DMS153 (cell line): Measurements from ENCODE around the gene COL15A1.
"Not testable (repeated sequence)": the region's sequence is repeated elsewhere in the genome, so short reads cannot be mapped to it uniquely, and the experiment has no call there.

Source experiments
- DNase-seq: peaks from one replicate; lab custom pipeline; 2025; lab: John Stamatoyannopoulos, UW

COL15A1 gene

DNA sequence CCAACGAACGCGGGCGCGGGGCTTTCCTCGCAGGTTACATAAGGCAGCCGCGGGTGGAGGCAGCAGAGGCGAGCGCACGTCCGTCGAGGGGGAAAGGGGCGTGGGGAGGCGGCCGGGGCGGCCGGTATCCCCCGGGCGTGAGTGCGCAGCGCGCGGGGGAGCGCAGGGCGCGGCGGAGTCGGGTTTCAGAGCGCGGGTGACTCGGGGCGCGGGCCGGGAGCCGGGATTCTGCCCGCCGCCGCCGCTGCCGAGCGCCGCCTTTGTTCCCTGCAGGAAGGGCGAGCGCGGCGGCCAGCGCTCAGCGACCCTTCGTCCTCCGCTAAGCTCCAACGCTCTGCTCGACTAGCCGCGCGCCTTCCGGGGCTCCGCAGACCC, at the start of gene COL15A1:
COL15A1 (plus strand) TSS at position 226 of the 375 bp plus-strand sequence. CDS start 155 bp downstream, outside the sequence.
- no peak for DNase-seq

GRCh38 chr9:98894171-98894570, 49.5 kb upstream of the COL15A1 start:
- no peak for DNase-seq

- DNase-seq: no peak
Observed at GRCh38 chr9:98894761-98895160, 48.9 kb upstream of the COL15A1 start.

- DNase-seq: no peak
Observed at GRCh38 chr9:98896632-98897031, 47.1 kb upstream of the COL15A1 start.

DNA sequence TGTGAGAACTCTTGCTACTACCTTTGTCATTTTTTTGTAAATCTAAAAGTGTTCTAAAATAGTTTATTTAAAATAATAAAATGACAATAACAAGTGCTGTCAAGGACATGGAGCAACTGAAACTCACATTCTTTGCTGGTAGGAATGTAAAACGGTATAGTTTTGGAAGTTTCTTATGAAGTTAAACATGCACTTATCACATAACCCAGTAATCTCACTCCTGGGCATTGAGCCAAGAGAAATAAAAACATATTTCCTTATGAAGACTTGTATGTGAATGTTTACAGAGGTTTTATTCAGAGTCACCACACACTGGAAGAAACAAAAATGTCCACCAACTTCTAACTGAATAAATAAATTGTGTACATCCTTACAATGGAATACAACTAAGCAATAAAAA, 46.0 kb upstream of the COL15A1 start:
- DNase-seq: no peak

GRCh38 chr9:98899408-98900056, 44.2 kb upstream of the COL15A1 start:
- DNase-seq: no peak

DNA sequence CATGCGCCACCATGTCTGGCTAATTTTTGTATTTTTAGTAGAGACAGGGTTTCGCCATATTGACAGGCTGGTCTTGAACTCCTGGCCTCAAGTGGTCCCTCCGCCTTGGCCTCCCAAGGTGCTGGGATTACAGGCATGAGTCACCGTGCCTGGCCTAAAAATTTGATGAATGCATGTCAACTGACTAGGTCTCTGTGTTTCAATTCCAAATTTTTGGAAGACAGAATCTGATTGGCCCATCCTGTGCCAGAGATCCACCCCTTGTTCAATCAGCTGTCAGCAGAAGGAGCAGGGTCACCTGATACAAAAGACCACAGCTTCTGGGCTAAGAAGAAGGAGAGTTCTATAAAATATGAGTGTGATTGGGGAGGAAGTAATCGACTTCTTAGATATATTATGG, 43.5 kb upstream of the COL15A1 start:
- DNase-seq: no peak

- no peak for DNase-seq
Observed at GRCh38 chr9:98900725-98901124, 43.0 kb upstream of the COL15A1 start.

DNA sequence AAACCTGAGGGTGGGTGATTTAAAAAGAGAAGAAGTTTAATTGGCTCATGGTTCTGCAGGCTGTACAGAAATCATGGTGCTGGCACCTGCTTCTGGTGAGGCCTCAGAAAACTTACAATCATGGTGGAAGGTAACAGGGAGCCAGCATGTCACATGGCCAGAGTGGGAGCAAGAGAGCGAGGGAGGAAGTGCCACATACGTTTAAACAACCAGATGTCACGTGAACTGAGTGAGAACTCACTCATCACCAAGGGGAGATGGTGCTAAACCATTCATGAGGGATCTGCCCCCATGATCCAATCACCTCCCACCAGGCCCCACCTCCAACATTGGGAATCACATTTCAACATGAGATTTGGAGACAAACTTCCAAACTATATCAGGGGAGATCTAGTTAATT, 41.9 kb upstream of the COL15A1 start:
- not testable (repeated sequence) for DNase-seq

DNA sequence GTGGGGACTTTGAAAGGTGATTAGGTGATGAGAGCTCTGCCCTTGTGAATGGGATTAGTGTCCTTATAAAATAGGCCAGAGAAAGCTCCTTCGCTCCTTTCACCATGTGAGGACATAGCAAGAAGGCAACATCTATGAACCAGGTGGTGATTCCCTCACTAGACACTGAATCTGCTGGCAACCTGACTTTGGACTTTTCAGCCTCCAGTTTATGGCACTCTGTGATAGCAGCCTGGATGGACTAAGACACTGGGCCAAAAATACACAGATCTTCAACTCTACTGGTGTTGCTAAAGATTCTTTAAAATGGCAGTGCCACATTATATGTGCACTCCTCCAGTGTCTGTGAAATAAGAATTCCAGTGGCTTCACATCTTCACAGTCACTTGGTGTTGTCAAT, 41.2 kb upstream of the COL15A1 start:
- DNase-seq: no peak

DNA sequence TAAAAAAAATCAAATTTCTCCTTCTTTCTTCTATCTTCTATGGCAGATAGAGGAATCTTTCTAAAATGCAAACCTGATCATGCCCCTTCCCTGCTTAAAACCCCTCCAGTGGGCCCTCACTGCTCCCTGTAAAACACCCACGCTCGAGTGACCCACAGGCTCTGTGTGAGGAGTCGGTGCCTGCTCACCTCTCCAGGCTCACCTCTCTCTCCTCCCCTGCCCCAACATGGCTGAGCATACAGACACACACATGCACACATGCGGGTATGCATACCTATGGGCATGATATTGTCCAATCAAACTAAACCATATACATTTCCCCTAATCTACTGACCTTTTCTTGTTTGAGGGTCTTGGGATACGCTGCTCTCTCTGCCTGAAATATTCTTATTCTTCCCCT, 40.8 kb upstream of the COL15A1 start:
- DNase-seq: no peak

GRCh38 chr9:98903961-98904411, 39.7 kb upstream of the COL15A1 start:
- no peak for DNase-seq

DNA sequence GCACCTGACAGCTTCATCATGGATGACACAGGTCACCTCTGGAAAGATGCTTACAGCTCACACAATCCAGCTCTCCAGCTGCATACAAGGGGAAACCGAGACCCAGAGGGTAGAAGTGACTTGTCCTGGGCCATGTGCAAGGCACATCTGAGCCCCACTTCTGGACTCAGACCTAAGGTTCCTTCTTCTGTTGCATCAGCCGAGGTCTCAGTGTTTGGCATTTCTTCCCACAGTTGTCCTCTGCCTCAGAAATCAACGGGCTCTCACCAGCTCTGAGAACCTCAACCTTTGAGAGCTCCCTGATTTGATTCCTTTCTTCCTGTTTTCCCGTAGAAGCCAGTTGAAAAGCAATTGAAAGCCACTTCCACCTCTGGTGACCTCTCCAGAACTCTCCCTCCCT, 38.7 kb upstream of the COL15A1 start:
- no peak for DNase-seq

- no peak for DNase-seq
Observed at GRCh38 chr9:98906273-98907040, 37.2 kb upstream of the COL15A1 start.

GRCh38 chr9:98907055-98907454, 36.7 kb upstream of the COL15A1 start:
- no peak for DNase-seq

GRCh38 chr9:98908897-98909634, 34.6 kb upstream of the COL15A1 start:
- no peak for DNase-seq

GRCh38 chr9:98909935-98910334, 33.8 kb upstream of the COL15A1 start:
- DNase-seq: no peak

GRCh38 chr9:98911042-98911441, 32.7 kb upstream of the COL15A1 start:
- DNase-seq: no peak

DNA sequence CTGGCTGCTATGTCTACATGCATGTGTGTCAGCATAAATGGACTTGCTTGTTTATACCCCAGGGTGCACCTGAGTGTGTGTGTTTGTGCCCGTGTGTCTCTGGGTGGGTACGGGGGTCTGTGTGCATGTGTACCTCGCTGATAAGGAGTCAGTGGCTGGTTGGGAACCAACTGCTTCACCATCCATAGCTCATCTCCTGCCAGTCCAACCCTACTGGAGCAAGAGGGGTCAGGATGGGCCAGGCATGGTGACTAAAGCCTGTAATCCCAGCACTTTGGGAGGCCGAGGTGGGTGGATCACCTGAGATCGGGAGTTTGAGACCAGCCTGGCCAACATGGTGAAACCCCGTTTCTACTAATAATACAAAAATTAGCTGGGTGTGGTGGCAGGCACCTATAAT, 32.0 kb upstream of the COL15A1 start:
- not testable (repeated sequence) for DNase-seq

DNA sequence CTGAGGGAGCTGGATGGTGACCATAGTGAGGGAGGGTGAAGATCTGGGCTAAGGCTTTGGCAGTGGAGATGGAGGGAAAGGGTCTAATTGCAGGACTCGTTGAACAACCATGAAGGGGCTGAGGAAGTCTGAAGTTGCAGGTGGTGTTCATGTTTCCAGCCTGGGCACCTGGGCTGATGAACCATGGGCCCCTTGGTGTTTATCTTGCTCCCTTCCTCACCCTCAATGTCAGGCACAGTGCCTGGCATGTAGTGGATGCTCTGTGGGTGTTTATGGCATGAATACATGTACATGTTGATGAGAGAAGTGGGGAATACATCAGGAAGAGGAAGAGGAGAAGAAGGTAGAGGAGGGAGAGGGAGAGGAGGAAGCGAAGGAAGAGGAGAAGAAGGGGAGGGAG, 31.3 kb upstream of the COL15A1 start:
- DNase-seq: no peak

DNA sequence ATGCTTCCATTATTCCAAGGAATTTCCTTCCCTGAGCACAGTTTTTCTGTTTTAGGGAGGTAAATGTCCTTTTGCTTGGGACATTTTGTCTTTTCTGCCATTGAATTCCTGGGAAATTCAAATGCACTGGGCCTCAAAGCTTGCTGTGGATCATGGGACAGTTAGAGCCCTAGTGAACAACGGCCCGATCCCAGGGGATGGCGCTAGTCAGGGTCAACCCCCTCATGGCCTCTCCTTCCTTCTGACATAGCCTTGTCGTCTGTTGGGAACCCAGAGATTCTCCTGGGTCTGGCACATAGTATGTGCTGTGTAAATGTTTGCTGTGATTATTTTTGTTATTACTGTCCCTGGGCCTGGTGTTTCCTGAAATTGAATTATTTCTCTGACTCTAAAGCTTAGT, 30.7 kb upstream of the COL15A1 start:
- no peak for DNase-seq

DNA sequence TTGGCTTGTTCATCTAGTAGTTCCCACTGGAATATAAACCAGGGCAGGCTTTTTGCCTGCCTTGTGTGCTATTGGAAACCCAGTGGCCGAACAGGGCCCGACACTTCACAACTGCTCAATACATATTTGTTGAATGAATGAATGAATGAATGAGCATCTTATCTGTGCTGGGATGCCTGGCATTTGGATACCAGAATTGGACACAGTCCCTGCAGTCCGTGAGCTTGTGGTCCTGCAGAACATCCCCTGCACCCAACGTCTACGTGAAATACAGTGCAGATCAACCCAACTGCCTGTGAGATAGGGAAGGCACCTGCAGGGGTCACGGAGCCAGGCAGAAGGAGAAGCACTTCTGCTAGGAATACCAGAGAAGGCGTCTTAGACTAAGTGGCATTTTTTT, 30.0 kb upstream of the COL15A1 start:
- no peak for DNase-seq

DNA sequence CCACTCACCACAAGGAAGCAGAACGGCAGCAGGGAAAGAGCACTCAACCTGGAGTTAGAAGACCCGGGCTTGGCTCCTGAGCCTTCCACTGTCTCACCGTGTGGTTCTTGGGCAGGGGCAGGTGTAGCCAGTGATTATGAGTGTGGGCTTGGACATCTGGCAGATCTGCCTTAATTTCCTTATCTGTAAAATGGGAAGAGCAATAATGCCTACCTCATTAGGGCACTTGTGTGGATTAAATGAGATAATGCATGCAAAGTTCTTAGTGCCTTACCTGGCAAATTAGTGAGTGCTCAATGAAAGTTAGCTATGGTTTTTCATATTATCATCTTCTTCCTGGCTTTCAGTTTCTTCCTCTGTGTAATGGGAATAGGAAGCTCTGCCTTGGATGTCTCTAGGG, 28.1 kb upstream of the COL15A1 start:
- DNase-seq: no peak
